GM12878 (cell line): ENCODE data around the gene CDCA3. TPM values are rescaled to one million over a fixed set of nuclear protein-coding genes. Genes with fewer than 3 reads are reported as not detected.

ENCODE experiments used
- ATAC-seq: fragments of 200-7000 bp; cut with Tn5 transposase; 3 replicates; pipeline ENCODE4 v1.9.1; 2020; ENCODE audit warnings: mild to moderate bottlenecking, moderate library complexity
- BruUV-seq: library from RNA; stranded (reverse); fragments of 400-500 nt; replicated peaks from 2 replicates; lab custom pipeline; 2021; lab: Mats Ljungman, UMichigan
- CTCF ChIA-PET: fragments of 300-600 bp; sonication (Branson Sonifier 250); formaldehyde crosslinking; extraction: SDS; loops from one replicate; lab custom pipeline; 2021; ENCODE audit warnings: inconsistent platforms; lab: Yijun Ruan, JAX
- POLR2A ChIA-PET: fragments of 350-600 bp; formaldehyde crosslinking; extraction: SDS; loops from one replicate; lab custom pipeline; 2021; ENCODE audit warnings: inconsistent platforms; lab: Charles Lee
- RAD21 ChIA-PET: fragments of 300-600 bp; sonication (Branson Sonifier 250); formaldehyde crosslinking; loops from one replicate; lab custom pipeline; 2023; ENCODE audit warnings: antibody characterized with exemption; ENCODE audit not compliant: unreplicated experiment; lab: Charles Lee
- SMC1A ChIA-PET: fragments of 300-600 bp; sonication (Branson Sonifier 250); formaldehyde crosslinking; loops from one replicate; lab custom pipeline; 2023; ENCODE audit not compliant: unreplicated experiment, uncharacterized antibody; lab: Charles Lee
- DNase-seq: peaks from one replicate; pipeline ENCODE4 v3.0.0-alpha.2; 2011; ENCODE audit warnings: low read depth, low spot score
- FAIRE-seq: peaks from 3 replicates; lab custom pipeline; 2011; peaks lifted over from hg19 to GRCh38; lab: Jason Lieb, UNC
- H2AFZ ChIP-seq: 2 replicates; pipeline ENCODE4 v1.6.0; 2011; ENCODE audit warnings: low read depth, low read length, control low read depth; ENCODE audit not compliant: control insufficient read depth
- H3K27ac ChIP-seq: 2 replicates; pipeline ENCODE4 v1.5.1; 2011; ENCODE audit warnings: control low read depth; ENCODE audit not compliant: control insufficient read depth, insufficient read depth
- H3K27me3 ChIP-seq, 2 experiments: replicated peaks in 1 of 2; 2 replicates each; pipeline versions ENCODE4 v1.6.0 to v1.6.1; 2011; ENCODE audit warnings: low read length in 1 of 2; ENCODE audit not compliant: control insufficient read depth in 2 of 2, insufficient read depth in 2 of 2
- H3K36me3 ChIP-seq, 2 experiments: 2 replicates each; pipeline ENCODE4 v1.5.1; 2011; ENCODE audit warnings: low read length in 1 of 2; ENCODE audit not compliant: control insufficient read depth in 2 of 2, insufficient read depth in 2 of 2
- H3K4me1 ChIP-seq: 2 replicates; pipeline ENCODE4 v1.6.1; 2011; ENCODE audit warnings: mild to moderate bottlenecking, low read length, moderate library complexity, mixed read lengths; ENCODE audit not compliant: control insufficient read depth, insufficient read depth
- H3K4me2 ChIP-seq: 2 replicates; pipeline ENCODE4 v1.6.0; 2011; ENCODE audit warnings: control low read depth; ENCODE audit not compliant: control insufficient read depth, insufficient read depth
- H3K4me3 ChIP-seq: fragments of 200-600 bp; sonication (generic); 2 replicates; pipeline ENCODE4 v1.5.1; 2016
- H3K79me2 ChIP-seq: 2 replicates; pipeline ENCODE4 v1.6.0; 2011; ENCODE audit warnings: low read length; ENCODE audit not compliant: control insufficient read depth, insufficient read depth
- H3K9ac ChIP-seq: 2 replicates; pipeline ENCODE4 v1.8.0; 2011; ENCODE audit warnings: low read length, control low read depth, mixed read lengths; ENCODE audit not compliant: control insufficient read depth, insufficient read depth
- H3K9me3 ChIP-seq: replicated peaks from 3 replicates; pipeline ENCODE4 v1.5.1; 2011; ENCODE audit warnings: mild to moderate bottlenecking, low read length; ENCODE audit not compliant: control insufficient read depth, insufficient read depth
- H4K20me1 ChIP-seq: 2 replicates; pipeline ENCODE4 v1.6.0; 2011; ENCODE audit not compliant: control insufficient read depth, insufficient read depth
- ATF7 ChIP-seq: fragments of 450-650 bp; IDR thresholded peaks from 2 replicates; pipeline ENCODE4 v1.6.1; 2016; ENCODE audit warnings: low read depth, mild to moderate bottlenecking
- DPF2 ChIP-seq: fragments of 450-650 bp; IDR thresholded peaks from 2 replicates; pipeline ENCODE4 v1.6.1; 2017; ENCODE audit warnings: mild to moderate bottlenecking
- GATAD2B ChIP-seq: fragments of 450-650 bp; conservative IDR thresholded peaks from 2 replicates; pipeline ENCODE4 v1.6.1; 2017; ENCODE audit warnings: low read depth, mild to moderate bottlenecking, moderate library complexity
- HDGF ChIP-seq: fragments of 450-650 bp; IDR thresholded peaks from 2 replicates; pipeline ENCODE4 v1.6.1; 2016; ENCODE audit warnings: antibody characterized with exemption
- IKZF1 ChIP-seq: fragments of 450-650 bp; conservative IDR thresholded peaks from 2 replicates; pipeline ENCODE4 v1.6.1; 2017; ENCODE audit warnings: antibody characterized with exemption, mild to moderate bottlenecking
- IKZF2 ChIP-seq, 2 experiments: fragments of 450-650 bp; IDR thresholded peaks; 2 replicates each; pipeline ENCODE4 v1.6.1; 2017; ENCODE audit warnings: mild to moderate bottlenecking in 2 of 2, moderate library complexity in 2 of 2
- JUNB ChIP-seq: IDR thresholded peaks from 2 replicates; pipeline ENCODE4 v1.6.1; 2016; ENCODE audit warnings: antibody characterized with exemption, mild to moderate bottlenecking
- MEF2B ChIP-seq: fragments of 450-650 bp; IDR thresholded peaks from 2 replicates; pipeline ENCODE4 v1.6.1; 2018; ENCODE audit warnings: mild to moderate bottlenecking, moderate library complexity; ENCODE audit not compliant: partially characterized antibody, poor library complexity, severe bottlenecking
- NFIC ChIP-seq: IDR thresholded peaks from 2 replicates; pipeline ENCODE4 v1.6.1; 2012; ENCODE audit warnings: low read depth, mild to moderate bottlenecking, inconsistent platforms, low read length, moderate library complexity
- NFYB ChIP-seq: IDR thresholded peaks from 2 replicates; pipeline ENCODE4 v1.6.1; 2011; ENCODE audit warnings: low read depth, mild to moderate bottlenecking, low read length, improper control_type of control experiment, moderate library complexity; ENCODE audit not compliant: insufficient read depth
- RELA ChIP-seq: fragments of 450-650 bp; IDR thresholded peaks from 2 replicates; pipeline ENCODE4 v1.8.0; 2014; ENCODE audit warnings: borderline replicate concordance; ENCODE audit not compliant: partially characterized antibody
- RFX5 ChIP-seq: IDR thresholded peaks from 2 replicates; pipeline ENCODE4 v1.6.1; 2011; ENCODE audit warnings: low read depth, low read length, improper control_type of control experiment
- STAT3 ChIP-seq: IDR thresholded peaks from 2 replicates; pipeline ENCODE4 v1.6.1; 2011; ENCODE audit warnings: low read depth, low read length, improper control_type of control experiment
- YBX1 ChIP-seq: fragments of 450-650 bp; IDR thresholded peaks from 2 replicates; pipeline ENCODE4 v1.6.1; 2016; ENCODE audit warnings: antibody characterized with exemption
- YY1 ChIP-seq: IDR thresholded peaks from 2 replicates; pipeline ENCODE4 v1.6.1; 2011; ENCODE audit warnings: low read depth, mild to moderate bottlenecking, low read length
- ZNF217 ChIP-seq: fragments of 450-650 bp; IDR thresholded peaks from 2 replicates; pipeline ENCODE4 v1.6.1; 2017; ENCODE audit warnings: antibody characterized with exemption, mild to moderate bottlenecking
- WGBS: methylation state at CpG from one replicate; pipeline ENCODE4 v1.1.6; 2016; ENCODE audit warnings: low lambda C conversion rate; ENCODE audit not compliant: insufficient replicate concordance, insufficient coverage; ENCODE audit errors: missing lambda C conversion rate; 5-methylcytosine and 5-hydroxymethylcytosine counted together
- in situ Hi-C: fragments of 300-500 bp; cut with MboI; formaldehyde crosslinking; loops from 9 replicates; pipeline ENCODE4 v1.14.3; 2018; ENCODE audit warnings: mixed read lengths
- intact Hi-C: fragments of 100-400 bp; cut with micrococcal nuclease; formaldehyde crosslinking; loops from one replicate; pipeline ENCODE4 v1.14.2; 2022; ENCODE audit not compliant: unreplicated experiment
- polyA plus RNA-seq, 11 experiments: library from polyadenylated mRNA; depleted of rRNA in 4 of 11; unstranded in 6 of 11; stranded (reverse) in 5 of 11; fragments of >200 nt; fragmentation: Nextera tagmentation in 4 of 11; fragmentation: Illumina TruSeq in 1 of 11; extraction: Ambion mirVana in 4 of 11; extraction: Trizol in 1 of 11; gene quantifications; 1 replicate in 1 of 11; 2 replicates in 10 of 11; pipeline versions ENCODE4 v1.2.1 to v1.2.3, GENCODE V29; 2011 to 2016; ENCODE audit warnings: inconsistent platforms in 2 of 11, missing spikeins in 2 of 11, low read depth in 1 of 11
- total RNA-seq, 4 experiments: library from RNA; depleted of rRNA in 3 of 4; stranded (reverse); fragments of >200 nt in 3 of 4; fragmentation: Illumina TruSeq in 1 of 4; extraction: Trizol in 1 of 4; gene quantifications; 2 replicates each; pipeline versions ENCODE4 v1.2.1 to v1.2.3, GENCODE V29; 2013 to 2021
- TF ChIP-seq, protein P1 (sequence below): fragments of 450-650 bp; IDR thresholded peaks from 2 replicates; pipeline ENCODE4 v1.6.1; 2017; ENCODE audit warnings: low read depth, mild to moderate bottlenecking, moderate library complexity
- TF ChIP-seq, protein P2 (sequence below): fragments of 450-650 bp; IDR thresholded peaks from 2 replicates; pipeline ENCODE4 v1.6.1; 2016; ENCODE audit warnings: mild to moderate bottlenecking
- TF ChIP-seq, protein P3 (sequence below): fragments of 450-650 bp; IDR thresholded peaks from 2 replicates; pipeline ENCODE4 v1.6.1; 2017; ENCODE audit warnings: mild to moderate bottlenecking

The CDCA3 gene
- total and polyA plus RNA-seq, 10 of the 15 experiments (the other 5 are each of a cell fraction or from before 2014, with no cell fraction given): 34.5 to 148 (median 97.4) TPM

DNA sequence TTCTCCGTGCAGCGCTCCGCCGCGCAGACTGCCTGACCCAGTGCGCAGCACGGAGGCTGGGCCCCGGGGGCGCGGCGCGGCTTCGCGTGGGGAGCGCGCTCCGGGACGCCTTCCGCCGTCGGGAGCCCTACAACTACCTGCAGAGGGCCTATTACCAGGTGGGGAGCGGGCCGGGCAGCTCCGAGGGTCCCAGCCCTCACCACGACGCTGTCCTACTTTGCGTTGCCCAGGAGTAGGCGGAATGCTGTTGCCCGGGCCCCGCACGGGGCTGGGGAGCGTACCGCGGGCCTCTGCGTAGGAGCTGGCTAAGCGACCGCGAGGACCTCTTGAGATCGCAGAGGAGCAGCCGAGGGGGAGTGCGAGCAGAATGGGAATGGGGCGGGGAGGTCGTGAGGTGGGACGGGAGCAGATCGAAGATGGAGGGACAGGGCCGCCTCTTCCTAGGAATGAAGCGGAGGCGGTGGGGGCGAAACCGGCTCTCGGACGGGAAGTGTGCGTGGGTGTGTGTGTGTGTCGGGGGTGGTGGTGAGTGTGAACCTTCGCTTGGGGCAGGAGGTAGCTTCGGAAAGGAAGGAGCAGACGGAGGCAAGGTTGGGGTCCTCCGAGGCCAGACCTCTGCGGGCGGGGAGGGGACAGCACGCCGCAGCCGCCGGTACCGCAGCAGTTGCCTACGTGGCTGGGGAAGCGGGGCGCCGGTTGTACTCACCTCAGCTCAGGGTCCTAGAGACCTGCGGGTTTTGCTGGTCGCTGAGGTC is 22.1 kb downstream of the CDCA3 start:
- Histone ChIP-seq H3K27ac (no peak overlapping the region), H3K4me2 (peak overlapping the region; percentile 95), H3K9ac (no peak overlapping the region), H3K27me3 (peaks cover 23 to 24% of the 10 kb centered on the region in 2 experiments), H3K9me3 (no peaks in the 10 kb centered on the region), H2AFZ (peak overlapping the region; percentile 68), H3K4me1 (peaks cover 4% of the 10 kb centered on the region), H3K79me2 (no peaks in the 10 kb centered on the region), H3K36me3 (no peaks in the 10 kb centered on the region), H4K20me1 (no peaks in the 10 kb centered on the region), H3K4me3 (peak overlapping the region; percentile 74; the same call in 1 of the 2 replicates)
- ATAC-seq (peak; percentile 55), FAIRE-seq (no peak), DNase-seq (no peak)
- 3% methylated on average over 70 of the region's 71 CpGs for WGBS
- ChIA-PET POLR2A (interaction anchor here (0.5 to 1.4 kb wide), 5 partner anchors 10 to 201 kb away, joined by 3 to 4 read pairs (median 3); no protein-coding TSS in a partner anchor), RAD21 (interaction anchor here (0.7 to 3.0 kb wide), 4 partner anchors 23 to 76 kb away, joined by 3 to 14 read pairs (median 3); partner anchors contain the start of genes MLF2 and USP5), CTCF (interaction anchor here (1.2 to 2.3 kb wide), 3 partner anchors 19 to 76 kb away, joined by 5 to 14 read pairs (median 9); partner anchors contain the start of genes MLF2 and SPSB2), SMC1A (interaction anchor here (0.6 kb wide), 1 partner anchor 94 kb away, joined by 3 read pairs; no protein-coding TSS in a partner anchor)
- no TSS peak for BruUV-seq
- in situ Hi-C loops: loop anchor here (5.0 kb wide), 1 partner anchor 77 kb away; the partner anchor contains the start of gene MLF2
- intact Hi-C loops: loop anchor here (5.0 kb wide), 1 partner anchor 92 kb away; no protein-coding TSS in a partner anchor
- TF ChIP-seq JUNB (no peak), HDGF (peak; percentile 92), IKZF2 (IDR thresholded peaks at IDR 0.05) (peak; percentile 61 to 71), RELA (peak; percentile 7), YY1 (no peak), RFX5 (no peak), GATAD2B (0 out of 2 replicates have a peak, but pooled peaks have one; percentile 5), MEF2B (peak; percentile 33), IKZF1 (peak; percentile 66), ZNF217 (no peak), YBX1 (no peak), NFYB (no peak), STAT3 (no peak), ATF7 (peak; percentile 77), DPF2 (peak; percentile 25), NFIC (no peak)
- TF ChIP-seq, protein P1, sequence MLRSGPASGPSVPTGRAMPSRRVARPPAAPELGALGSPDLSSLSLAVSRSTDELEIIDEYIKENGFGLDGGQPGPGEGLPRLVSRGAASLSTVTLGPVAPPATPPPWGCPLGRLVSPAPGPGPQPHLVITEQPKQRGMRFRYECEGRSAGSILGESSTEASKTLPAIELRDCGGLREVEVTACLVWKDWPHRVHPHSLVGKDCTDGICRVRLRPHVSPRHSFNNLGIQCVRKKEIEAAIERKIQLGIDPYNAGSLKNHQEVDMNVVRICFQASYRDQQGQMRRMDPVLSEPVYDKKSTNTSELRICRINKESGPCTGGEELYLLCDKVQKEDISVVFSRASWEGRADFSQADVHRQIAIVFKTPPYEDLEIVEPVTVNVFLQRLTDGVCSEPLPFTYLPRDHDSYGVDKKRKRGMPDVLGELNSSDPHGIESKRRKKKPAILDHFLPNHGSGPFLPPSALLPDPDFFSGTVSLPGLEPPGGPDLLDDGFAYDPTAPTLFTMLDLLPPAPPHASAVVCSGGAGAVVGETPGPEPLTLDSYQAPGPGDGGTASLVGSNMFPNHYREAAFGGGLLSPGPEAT: peak; percentile 67; the same call in 1 of the 2 replicates
- TF ChIP-seq, protein P2, sequence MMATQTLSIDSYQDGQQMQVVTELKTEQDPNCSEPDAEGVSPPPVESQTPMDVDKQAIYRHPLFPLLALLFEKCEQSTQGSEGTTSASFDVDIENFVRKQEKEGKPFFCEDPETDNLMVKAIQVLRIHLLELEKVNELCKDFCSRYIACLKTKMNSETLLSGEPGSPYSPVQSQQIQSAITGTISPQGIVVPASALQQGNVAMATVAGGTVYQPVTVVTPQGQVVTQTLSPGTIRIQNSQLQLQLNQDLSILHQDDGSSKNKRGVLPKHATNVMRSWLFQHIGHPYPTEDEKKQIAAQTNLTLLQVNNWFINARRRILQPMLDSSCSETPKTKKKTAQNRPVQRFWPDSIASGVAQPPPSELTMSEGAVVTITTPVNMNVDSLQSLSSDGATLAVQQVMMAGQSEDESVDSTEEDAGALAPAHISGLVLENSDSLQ: 0 out of 2 replicates have a peak, but pooled peaks have one; percentile 10
- TF ChIP-seq, protein P3, sequence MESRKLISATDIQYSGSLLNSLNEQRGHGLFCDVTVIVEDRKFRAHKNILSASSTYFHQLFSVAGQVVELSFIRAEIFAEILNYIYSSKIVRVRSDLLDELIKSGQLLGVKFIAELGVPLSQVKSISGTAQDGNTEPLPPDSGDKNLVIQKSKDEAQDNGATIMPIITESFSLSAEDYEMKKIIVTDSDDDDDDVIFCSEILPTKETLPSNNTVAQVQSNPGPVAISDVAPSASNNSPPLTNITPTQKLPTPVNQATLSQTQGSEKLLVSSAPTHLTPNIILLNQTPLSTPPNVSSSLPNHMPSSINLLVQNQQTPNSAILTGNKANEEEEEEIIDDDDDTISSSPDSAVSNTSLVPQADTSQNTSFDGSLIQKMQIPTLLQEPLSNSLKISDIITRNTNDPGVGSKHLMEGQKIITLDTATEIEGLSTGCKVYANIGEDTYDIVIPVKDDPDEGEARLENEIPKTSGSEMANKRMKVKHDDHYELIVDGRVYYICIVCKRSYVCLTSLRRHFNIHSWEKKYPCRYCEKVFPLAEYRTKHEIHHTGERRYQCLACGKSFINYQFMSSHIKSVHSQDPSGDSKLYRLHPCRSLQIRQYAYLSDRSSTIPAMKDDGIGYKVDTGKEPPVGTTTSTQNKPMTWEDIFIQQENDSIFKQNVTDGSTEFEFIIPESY: no peak
